Endothelial cell of umbilical vein (primary cell): ENCODE measurements around the gene CHMP4B. TPM values are rescaled to one million over a fixed set of nuclear protein-coding genes. Genes with fewer than 3 reads are reported as not detected.

Source experiments
- BruUV-seq: library from RNA; stranded (reverse); fragments of 400-500 nt; replicated peaks from 2 replicates; lab custom pipeline; 2021; lab: Mats Ljungman, UMichigan
- CTCF ChIA-PET: fragments of 300-600, 350-600 bp; sonication (Branson Sonifier 250); formaldehyde crosslinking; loops from one replicate; lab custom pipeline; 2021; ENCODE audit warnings: antibody characterized with exemption, inconsistent platforms; lab: Charles Lee
- POLR2A ChIA-PET: fragments of 300-600, 350-600 bp; sonication (Branson Sonifier 250); formaldehyde crosslinking; loops from one replicate; lab custom pipeline; 2021; ENCODE audit warnings: antibody characterized with exemption, inconsistent platforms; lab: Charles Lee
- DNase-seq: peaks from one replicate; pipeline ENCODE4 v3.0.0-alpha.2; 2011; ENCODE audit warnings: low read depth, low spot score
- FAIRE-seq: peaks from 2 replicates; lab custom pipeline; 2011; peaks lifted over from hg19 to GRCh38; lab: Jason Lieb, UNC
- H2AFZ ChIP-seq: 2 replicates; pipeline ENCODE4 v1.6.0; 2012; ENCODE audit warnings: low read depth, low read length, control low read depth, inconsistent platforms
- H3K27ac ChIP-seq: 2 replicates; pipeline ENCODE4 v1.5.1; 2011; ENCODE audit warnings: low read depth, mild to moderate bottlenecking, control low read depth, low read length, moderate library complexity; ENCODE audit not compliant: insufficient read depth
- H3K27me3 ChIP-seq, 2 experiments: 2 replicates each; pipeline versions ENCODE4 v1.6.0 to v1.6.1; 2011; ENCODE audit warnings: low read length in 2 of 2, mixed read lengths in 1 of 2; ENCODE audit not compliant: control insufficient read depth in 2 of 2, insufficient read depth in 2 of 2
- H3K36me3 ChIP-seq, 2 experiments: 2 replicates in 1 of 2; 3 replicates in 1 of 2; pipeline ENCODE4 v1.5.1; 2011; ENCODE audit warnings: low read length in 2 of 2, mild to moderate bottlenecking in 1 of 2, moderate library complexity in 1 of 2; ENCODE audit not compliant: control insufficient read depth in 2 of 2, insufficient read depth in 2 of 2; ENCODE audit errors: extremely low read depth in 1 of 2
- H3K4me1 ChIP-seq: 3 replicates; pipeline ENCODE4 v1.5.1; 2011; ENCODE audit warnings: mild to moderate bottlenecking, low read length; ENCODE audit not compliant: control insufficient read depth, insufficient read depth; ENCODE audit errors: extremely low read depth
- H3K4me2 ChIP-seq: 2 replicates; pipeline ENCODE4 v1.6.1; 2011; ENCODE audit warnings: low read length, control low read depth, mixed read lengths; ENCODE audit not compliant: insufficient read depth
- H3K4me3 ChIP-seq, 3 experiments: fragments of 200-600 bp in 1 of 3; sonication (generic), shearing (Covaris generic) in 1 of 3; replicated peaks in 1 of 3; 2 replicates each; pipeline ENCODE4 v1.5.1; 2011 to 2016; ENCODE audit warnings: control low read depth in 3 of 3, low read length in 3 of 3, mild to moderate bottlenecking in 2 of 3, inconsistent platforms in 1 of 3, low read depth in 1 of 3, moderate library complexity in 1 of 3; ENCODE audit not compliant: insufficient read depth in 1 of 3
- H3K79me2 ChIP-seq: 2 replicates; pipeline ENCODE4 v1.6.0; 2012; ENCODE audit warnings: low read length, inconsistent platforms; ENCODE audit not compliant: control insufficient read depth, insufficient read depth
- H3K9ac ChIP-seq: replicated peaks from 2 replicates; pipeline ENCODE3; 2011; ENCODE audit warnings: low read length, control low read depth; ENCODE audit not compliant: insufficient read depth; ENCODE audit errors: extremely low read depth
- H3K9me1 ChIP-seq: replicated peaks from 3 replicates; pipeline ENCODE4 v1.6.0; 2011; ENCODE audit warnings: mild to moderate bottlenecking, low read length; ENCODE audit not compliant: control insufficient read depth, insufficient read depth; ENCODE audit errors: extremely low read depth
- H3K9me3 ChIP-seq: replicated peaks from 2 replicates; pipeline ENCODE4 v1.5.1; 2012; ENCODE audit warnings: low read length, inconsistent platforms; ENCODE audit not compliant: control insufficient read depth, insufficient read depth
- H4K20me1 ChIP-seq: replicated peaks from 2 replicates; pipeline ENCODE3; 2011; ENCODE audit warnings: mild to moderate bottlenecking, low read length; ENCODE audit not compliant: control insufficient read depth, insufficient read depth; ENCODE audit errors: extremely low read depth
- CTCF ChIP-seq, 2 donors: IDR thresholded peaks; 1 replicate in 1 of 2; 2 replicates in 1 of 2; pipeline ENCODE4 v1.5.1; 2011; ENCODE audit warnings: low read length in 2 of 2, mild to moderate bottlenecking in 2 of 2, moderate library complexity in 2 of 2, control low read depth in 1 of 2, inconsistent platforms in 1 of 2, low read depth in 1 of 2; ENCODE audit not compliant: insufficient read depth in 1 of 2; ENCODE audit errors: extremely low read depth in 1 of 2
- EZH2 ChIP-seq: IDR thresholded peaks from 2 replicates; pipeline ENCODE4 v1.6.1; 2012; ENCODE audit warnings: borderline replicate concordance, low read depth, mild to moderate bottlenecking, moderate library complexity, low read length, inconsistent platforms; ENCODE audit not compliant: severe bottlenecking
- FOS ChIP-seq: IDR thresholded peaks from 2 replicates; pipeline ENCODE4 v1.6.1; 2011; ENCODE audit warnings: mild to moderate bottlenecking, low read length, moderate library complexity, borderline replicate concordance; ENCODE audit not compliant: insufficient read depth
- GATA2 ChIP-seq: IDR thresholded peaks from 2 replicates; pipeline ENCODE4 v1.7.0; 2011; ENCODE audit warnings: low read depth, mild to moderate bottlenecking, moderate library complexity, mixed read lengths, low read length; ENCODE audit not compliant: insufficient read length, insufficient read depth
- JUN ChIP-seq: IDR thresholded peaks from 2 replicates; pipeline ENCODE4 v1.6.1; 2011; ENCODE audit warnings: borderline replicate concordance, low read depth; ENCODE audit not compliant: insufficient read length, insufficient read depth
- MAX ChIP-seq: IDR thresholded peaks from 2 replicates; pipeline ENCODE4 v1.6.1; 2011; ENCODE audit not compliant: insufficient read depth, insufficient read length
- MYC ChIP-seq: IDR thresholded peaks from one replicate; pipeline ENCODE4 v1.6.1; 2011; ENCODE audit warnings: mild to moderate bottlenecking, low read depth, low read length
- POLR2A ChIP-seq: IDR thresholded peaks from 2 replicates; pipeline ENCODE4 v1.6.1; 2012; ENCODE audit warnings: low read depth, mild to moderate bottlenecking, control low read depth, low read length
- POLR2AphosphoS5 ChIP-seq: IDR thresholded peaks from 2 replicates; pipeline ENCODE4 v1.6.1; 2012; ENCODE audit warnings: low read depth, mild to moderate bottlenecking, control low read depth, low read length, moderate library complexity; ENCODE audit not compliant: insufficient read depth
- dilution Hi-C: fragments of 300-500 bp; cut with MboI; formaldehyde crosslinking; loops from one replicate; pipeline ENCODE4 v1.15.0; 2019; ENCODE audit warnings: low sequenced_read_pairs; ENCODE audit not compliant: extremely low pct_ligation_motif_present
- intact Hi-C: fragments of 100-400 bp; cut with micrococcal nuclease; formaldehyde crosslinking; loops from one replicate; pipeline ENCODE4 v1.10.0; 2022
- polyA plus RNA-seq, 4 experiments: library from polyadenylated mRNA; depleted of rRNA in 3 of 4; stranded (reverse) in 3 of 4; unstranded in 1 of 4; fragments of >200 nt; gene quantifications; 2 replicates each; pipeline versions ENCODE4 v1.2.1 to v1.2.3, GENCODE V29; 2011 to 2012; ENCODE audit warnings: missing spikeins in 1 of 4
- total RNA-seq: library from RNA; stranded (reverse); gene quantifications from 2 replicates; pipeline ENCODE4 v1.2.3, GENCODE V29; 2021

The CHMP4B gene
- total and polyA plus RNA-seq, 2 donors (not counting 3 experiments of a cell fraction or from before 2014, with no cell fraction given), result 64.7 to 112 TPM

- no peak for FAIRE-seq
- BruUV-seq, result no TSS peak
- intact Hi-C loops, result no loop called here
- H4K20me1 ChIP-seq, result peaks cover 26% of the 10 kb centered on the region
- no peaks in the 10 kb centered on the region for H3K27me3 ChIP-seq
- no peak overlapping the region for H3K9ac ChIP-seq
- ChIA-PET CTCF (interaction anchor here (1.0 to 1.5 kb wide), 4 partner anchors 22 to 310 kb away, joined by 3 to 6 read pairs (median 3); no protein-coding TSS in a partner anchor), POLR2A (no interaction called here)
- no peaks in the 10 kb centered on the region for H3K9me1 ChIP-seq
- DNase-seq, result no peak
- H3K4me3 ChIP-seq, result no peak overlapping the region
- peaks cover 0 to 3% of the 10 kb centered on the region in 2 experiments for H3K36me3 ChIP-seq
- no peaks in the 10 kb centered on the region for H3K9me3 ChIP-seq
- no peak overlapping the region for H3K4me2 ChIP-seq
- no peak overlapping the region for H3K27ac ChIP-seq
- dilution Hi-C loops, result no loop called here
- TF ChIP-seq POLR2A (no peak), GATA2 (no peak)
- H3K4me1 ChIP-seq, result no peaks in the 10 kb centered on the region
- no peak overlapping the region for H2AFZ ChIP-seq
- H3K79me2 ChIP-seq, result peaks cover 95% of the 10 kb centered on the region
Observed at GRCh38 chr20:33820362-33820761, 9.2 kb downstream of the CHMP4B start.

GRCh38 chr20:33821270-33821836, 10.2 kb downstream of the CHMP4B start:
- peaks cover 0 to 1% of the 10 kb centered on the region in 2 experiments for H3K36me3 ChIP-seq
- H3K4me3 ChIP-seq, result no peak overlapping the region
- H3K27ac ChIP-seq, result no peak overlapping the region
- H3K27me3 ChIP-seq, result no peaks in the 10 kb centered on the region
- CTCF ChIA-PET, result interaction anchor here (1.2 kb wide), 1 partner anchor 9 kb away, joined by 3 read pairs; no protein-coding TSS in a partner anchor
- BruUV-seq, result no TSS peak
- no peak for DNase-seq
- dilution Hi-C loops, result no loop called here
- peaks cover 23% of the 10 kb centered on the region for H4K20me1 ChIP-seq
- POLR2A ChIA-PET, result interaction anchor here (0.7 kb wide), 1 partner anchor 28 kb away, joined by 4 read pairs; no protein-coding TSS in a partner anchor
- intact Hi-C loops, result no loop called here
- H3K9me3 ChIP-seq, result no peaks in the 10 kb centered on the region
- FAIRE-seq, result no peak
- peaks cover 95% of the 10 kb centered on the region for H3K79me2 ChIP-seq
- H3K9ac ChIP-seq, result no peak overlapping the region
- TF ChIP-seq MYC (no peak), POLR2AphosphoS5 (no peak), MAX (no peak), JUN (no peak), EZH2 (no peak), GATA2 (no peak), CTCF (IDR thresholded peaks at IDR 0.05; ENCODE audit: extremely low read depth in 1 of 2, insufficient read depth in 1 of 2, low read depth in 1 of 2, low read length in 2 of 2) (no peak), FOS (no peak), POLR2A (no peak)
- H3K9me1 ChIP-seq, result no peaks in the 10 kb centered on the region
- no peaks in the 10 kb centered on the region for H3K4me1 ChIP-seq
- H2AFZ ChIP-seq, result no peak overlapping the region
- H3K4me2 ChIP-seq, result no peak overlapping the region
